ENCODE measurements around the gene HSD17B12. TPM values are rescaled to one million over a fixed set of nuclear protein-coding genes. Genes with fewer than 3 reads are reported as not detected.

Gene HSD17B12
- total and polyA plus RNA-seq, 2 of the 8 experiments (the other 6 are each of a cell fraction or from before 2014, with no cell fraction given): 46.0 to 121 TPM

DNA sequence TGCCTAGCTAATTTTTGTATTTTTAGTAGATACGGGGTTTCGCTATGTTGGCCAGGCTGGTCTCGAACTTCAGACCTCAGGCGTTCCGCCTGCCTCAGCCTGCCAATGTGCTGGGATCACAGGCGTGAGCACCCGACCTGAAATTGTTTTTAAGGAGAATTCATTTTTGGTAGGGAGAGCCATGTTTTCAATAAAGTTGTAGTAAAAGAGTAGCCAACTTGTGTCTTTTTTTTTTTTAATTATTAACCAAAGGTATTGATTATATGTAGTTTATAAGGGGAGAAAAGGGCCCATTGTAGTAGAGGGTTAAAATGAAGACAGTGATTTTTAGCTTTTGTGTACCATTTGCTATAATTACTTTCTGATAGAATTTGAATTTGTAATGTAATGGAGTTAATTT lies 31.6 kb upstream of the HSD17B12 start:
- H4K91ac ChIP-seq (replicated peaks; ENCODE audit: insufficient read length, low read length): no peak overlapping the region
- H3K4me1 ChIP-seq (replicated peaks in 1 of 4; ENCODE audit: control insufficient read depth in 3 of 4, insufficient read depth in 4 of 4, low read length in 3 of 4): peaks cover 0 to 4% (median 0%) of the 10 kb centered on the region in 4 experiments; a peak in 3 of 7 replicates
- H2BK12ac ChIP-seq (ENCODE audit: low read depth, low read length): no peak overlapping the region
- no peak overlapping the region for H3K4me3 ChIP-seq (ENCODE audit: extremely low read depth in 1 of 4, insufficient read depth in 2 of 4, low read depth in 3 of 4, low read length in 4 of 4)
- H3K27me3 ChIP-seq (replicated peaks in 1 of 4; ENCODE audit: control insufficient read depth in 3 of 4, extremely low read depth in 1 of 4, insufficient read depth in 3 of 4, low read length in 3 of 4): no peaks in the 10 kb centered on the region
- DNase-seq (ENCODE audit: low read depth in 1 of 2, low spot score in 2 of 2) (no peak), FAIRE-seq (no peak)
- no peak overlapping the region for H3K23ac ChIP-seq (ENCODE audit: insufficient read length)
- H3K4ac ChIP-seq (replicated peaks; ENCODE audit: insufficient read length, low read depth, low read length): no peak overlapping the region
- no peak overlapping the region for H4K5ac ChIP-seq (ENCODE audit: insufficient read length, low read depth, low read length)
- 89% methylated on average over 7 of the region's 7 CpGs; no CpG with 5 or more reads in 1 of the 2 experiments for WGBS, 2 experiments (ENCODE audit: extremely low coverage in 1 of 2, insufficient coverage in 1 of 2, insufficient read length in 1 of 2, insufficient replicate concordance in 2 of 2, low coverage in 1 of 2, low lambda C conversion rate in 2 of 2, missing lambda C conversion rate in 1 of 2)
- H3K18ac ChIP-seq (ENCODE audit: extremely low read depth, low read length): no peak overlapping the region
- H3K9ac ChIP-seq (replicated peaks in 1 of 4; ENCODE audit: extremely low read depth in 1 of 4, low read depth in 3 of 4, low read length in 3 of 4): no peak overlapping the region
- no peak overlapping the region for H4K8ac ChIP-seq (ENCODE audit: extremely low read depth, insufficient read depth, low read length)
- no peaks in the 10 kb centered on the region for H3K36me3 ChIP-seq (ENCODE audit: control insufficient read depth in 2 of 4, insufficient read depth in 4 of 4, low read length in 3 of 4)
- peaks cover 10% of the 10 kb centered on the region; the same call in 1 of the 2 replicates for H3K79me1 ChIP-seq (ENCODE audit: low read depth, low read length)
- no peak overlapping the region for H2BK5ac ChIP-seq (ENCODE audit: low read depth, low read length)
- ChIA-PET CTCF (ENCODE audit: partially characterized antibody) (interaction anchor here (0.8 kb wide), 1 partner anchor 75 kb away, joined by 3 read pairs; no protein-coding TSS in a partner anchor), POLR2A (ENCODE audit: partially characterized antibody) (no interaction called here)
- H3K79me2 ChIP-seq (ENCODE audit: control insufficient read depth in 1 of 2, insufficient read depth in 2 of 2, low read length in 2 of 2): peaks cover 9 to 20% of the 10 kb centered on the region in 2 experiments
- H3K23me2 ChIP-seq (ENCODE audit: low read depth, low read length): peaks cover 5% of the 10 kb centered on the region
- H2BK120ac ChIP-seq (replicated peaks; ENCODE audit: low read depth, low read length): no peak overlapping the region
- H3K9me3 ChIP-seq (ENCODE audit: insufficient read depth in 2 of 2, low read depth in 1 of 2, low read length in 1 of 2): no peaks in the 10 kb centered on the region
- H3K56ac ChIP-seq (replicated peaks; ENCODE audit: insufficient read length, low read depth, low read length): no peak overlapping the region
- no peak overlapping the region for H2BK20ac ChIP-seq (ENCODE audit: low read length)
- H3K14ac ChIP-seq (ENCODE audit: insufficient read length): no peak overlapping the region
- no peak overlapping the region for H3K27ac ChIP-seq (ENCODE audit: low read depth, low read length)
- H4K20me1 ChIP-seq (replicated peaks in 1 of 2; ENCODE audit: control insufficient read depth in 1 of 2, insufficient read depth in 2 of 2, low read length in 2 of 2): no peaks in the 10 kb centered on the region
- H2BK15ac ChIP-seq (ENCODE audit: low read length): no peak overlapping the region
- H2AK5ac ChIP-seq (ENCODE audit: low read depth, low read length): no peak overlapping the region
- H2AFZ ChIP-seq (ENCODE audit: low read length): no peak overlapping the region
- no peak overlapping the region for H3K4me2 ChIP-seq (ENCODE audit: insufficient read depth in 1 of 2, low read depth in 2 of 2, low read length in 2 of 2)
- TF ChIP-seq BACH1 (IDR thresholded peaks at IDR 0.05; ENCODE audit: low read length): no peak
- TF ChIP-seq CHD1 (IDR thresholded peaks at IDR 0.05; ENCODE audit: low read depth, low read length): no peak
- TF ChIP-seq EP300 (IDR thresholded peaks at IDR 0.05; ENCODE audit: borderline replicate concordance in 1 of 2, low read depth in 2 of 2, low read length in 2 of 2): no peak
- TF ChIP-seq, protein P1, sequence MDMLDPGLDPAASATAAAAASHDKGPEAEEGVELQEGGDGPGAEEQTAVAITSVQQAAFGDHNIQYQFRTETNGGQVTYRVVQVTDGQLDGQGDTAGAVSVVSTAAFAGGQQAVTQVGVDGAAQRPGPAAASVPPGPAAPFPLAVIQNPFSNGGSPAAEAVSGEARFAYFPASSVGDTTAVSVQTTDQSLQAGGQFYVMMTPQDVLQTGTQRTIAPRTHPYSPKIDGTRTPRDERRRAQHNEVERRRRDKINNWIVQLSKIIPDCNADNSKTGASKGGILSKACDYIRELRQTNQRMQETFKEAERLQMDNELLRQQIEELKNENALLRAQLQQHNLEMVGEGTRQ (IDR thresholded peaks at IDR 0.05; ENCODE audit: low read length): no peak
- TF ChIP-seq JUND (IDR thresholded peaks at IDR 0.05; ENCODE audit: low read length): no peak
- no peak for TF ChIP-seq ZNF274 (IDR thresholded peaks at IDR 0.05; ENCODE audit: borderline replicate concordance, extremely low read depth, low read length)
- TF ChIP-seq, protein P2, sequence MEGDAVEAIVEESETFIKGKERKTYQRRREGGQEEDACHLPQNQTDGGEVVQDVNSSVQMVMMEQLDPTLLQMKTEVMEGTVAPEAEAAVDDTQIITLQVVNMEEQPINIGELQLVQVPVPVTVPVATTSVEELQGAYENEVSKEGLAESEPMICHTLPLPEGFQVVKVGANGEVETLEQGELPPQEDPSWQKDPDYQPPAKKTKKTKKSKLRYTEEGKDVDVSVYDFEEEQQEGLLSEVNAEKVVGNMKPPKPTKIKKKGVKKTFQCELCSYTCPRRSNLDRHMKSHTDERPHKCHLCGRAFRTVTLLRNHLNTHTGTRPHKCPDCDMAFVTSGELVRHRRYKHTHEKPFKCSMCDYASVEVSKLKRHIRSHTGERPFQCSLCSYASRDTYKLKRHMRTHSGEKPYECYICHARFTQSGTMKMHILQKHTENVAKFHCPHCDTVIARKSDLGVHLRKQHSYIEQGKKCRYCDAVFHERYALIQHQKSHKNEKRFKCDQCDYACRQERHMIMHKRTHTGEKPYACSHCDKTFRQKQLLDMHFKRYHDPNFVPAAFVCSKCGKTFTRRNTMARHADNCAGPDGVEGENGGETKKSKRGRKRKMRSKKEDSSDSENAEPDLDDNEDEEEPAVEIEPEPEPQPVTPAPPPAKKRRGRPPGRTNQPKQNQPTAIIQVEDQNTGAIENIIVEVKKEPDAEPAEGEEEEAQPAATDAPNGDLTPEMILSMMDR (IDR thresholded peaks at IDR 0.05; ENCODE audit: control extremely low read depth in 1 of 3, insufficient read depth in 1 of 3, low read depth in 1 of 3, low read length in 3 of 3): no peak
- no peak for TF ChIP-seq BCL11A (IDR thresholded peaks at IDR 0.05; ENCODE audit: low read depth in 2 of 2, low read length in 2 of 2)
- TF ChIP-seq ASH2L (IDR thresholded peaks at IDR 0.05; ENCODE audit: low read length): no peak
- TF ChIP-seq HDAC2 (IDR thresholded peaks at IDR 0.05; ENCODE audit: borderline replicate concordance in 1 of 2, low read depth in 2 of 2, low read length in 2 of 2): no peak

Data from H1 (cell line).